ENCODE data around the gene MPHOSPH6. TPM values are rescaled to one million over a fixed set of nuclear protein-coding genes. Genes with fewer than 3 reads are reported as not detected.

MPHOSPH6 gene
- total RNA-seq, 1 experiment from 2014 or later, result 39.9 TPM

DNA sequence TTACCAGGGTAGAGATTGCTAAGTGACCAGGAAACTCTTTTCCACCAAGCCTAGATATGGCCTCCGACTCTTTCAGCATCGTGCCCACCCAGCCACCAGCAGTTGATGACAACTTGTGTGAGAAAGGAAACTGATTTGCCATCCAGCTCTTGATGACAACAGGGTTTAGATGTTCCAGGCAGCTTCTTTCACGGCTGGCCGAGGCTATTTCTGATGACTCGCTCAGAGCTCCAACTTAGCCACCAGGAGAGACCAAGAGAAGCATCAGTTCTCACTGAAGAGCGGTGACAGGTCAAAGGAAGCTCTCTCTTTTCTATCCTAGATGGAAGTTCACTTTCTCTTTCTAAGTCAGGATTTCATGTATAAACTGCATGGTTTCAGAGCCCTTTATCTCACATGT, 61.2 kb downstream of the MPHOSPH6 start:
- DNase-seq (ENCODE audit: unreplicated experiment), result no peak
- H3K4me3 Mint-ChIP-seq (ENCODE audit: unreplicated experiment), result no peak overlapping the region
- intact Hi-C loops (cut with micrococcal nuclease), result no loop called here
- TF ChIP-seq, protein P1, sequence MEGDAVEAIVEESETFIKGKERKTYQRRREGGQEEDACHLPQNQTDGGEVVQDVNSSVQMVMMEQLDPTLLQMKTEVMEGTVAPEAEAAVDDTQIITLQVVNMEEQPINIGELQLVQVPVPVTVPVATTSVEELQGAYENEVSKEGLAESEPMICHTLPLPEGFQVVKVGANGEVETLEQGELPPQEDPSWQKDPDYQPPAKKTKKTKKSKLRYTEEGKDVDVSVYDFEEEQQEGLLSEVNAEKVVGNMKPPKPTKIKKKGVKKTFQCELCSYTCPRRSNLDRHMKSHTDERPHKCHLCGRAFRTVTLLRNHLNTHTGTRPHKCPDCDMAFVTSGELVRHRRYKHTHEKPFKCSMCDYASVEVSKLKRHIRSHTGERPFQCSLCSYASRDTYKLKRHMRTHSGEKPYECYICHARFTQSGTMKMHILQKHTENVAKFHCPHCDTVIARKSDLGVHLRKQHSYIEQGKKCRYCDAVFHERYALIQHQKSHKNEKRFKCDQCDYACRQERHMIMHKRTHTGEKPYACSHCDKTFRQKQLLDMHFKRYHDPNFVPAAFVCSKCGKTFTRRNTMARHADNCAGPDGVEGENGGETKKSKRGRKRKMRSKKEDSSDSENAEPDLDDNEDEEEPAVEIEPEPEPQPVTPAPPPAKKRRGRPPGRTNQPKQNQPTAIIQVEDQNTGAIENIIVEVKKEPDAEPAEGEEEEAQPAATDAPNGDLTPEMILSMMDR (IDR thresholded peaks at IDR 0.05; ENCODE audit: unreplicated experiment), result no peak
- BruUV-seq (replicated peaks), result no TSS peak
- CTCF ChIA-PET, result interaction anchor here (0.9 kb wide), 1 partner anchor 221 kb away, joined by 3 read pairs; no protein-coding TSS in a partner anchor
- no peaks in the 10 kb centered on the region for H3K36me3 Mint-ChIP-seq (ENCODE audit: insufficient read depth, unreplicated experiment)
- POLR2A ChIA-PET, result no interaction called here
- no peak overlapping the region for H3K27ac Mint-ChIP-seq (ENCODE audit: low read depth, unreplicated experiment)
- H3K4me1 Mint-ChIP-seq (ENCODE audit: insufficient read depth, unreplicated experiment), result no peaks in the 10 kb centered on the region
- no peaks in the 10 kb centered on the region for H3K27me3 Mint-ChIP-seq (ENCODE audit: insufficient read depth, unreplicated experiment)
- H3K9me3 Mint-ChIP-seq (ENCODE audit: unreplicated experiment), result no peaks in the 10 kb centered on the region

DNA sequence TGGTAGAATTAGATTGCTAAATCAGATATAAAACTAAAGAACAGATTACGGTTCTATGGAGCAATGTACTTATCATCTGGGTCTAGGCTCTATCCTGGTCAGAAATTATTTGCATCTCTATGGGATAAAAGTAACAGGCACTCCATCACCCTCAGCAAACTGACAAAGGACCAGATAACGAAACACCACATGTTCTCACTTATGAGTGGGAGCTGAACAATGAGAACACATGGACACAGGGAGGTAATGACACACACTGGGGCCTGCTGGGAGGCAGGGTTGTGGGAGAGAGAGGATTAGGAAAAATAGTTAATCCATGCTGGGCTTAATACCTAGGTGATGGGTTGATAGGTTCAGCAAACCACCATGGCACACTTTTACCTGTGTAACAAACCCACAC, 61.9 kb downstream of the MPHOSPH6 start:
- DNase-seq (ENCODE audit: unreplicated experiment), result no peak
- H3K36me3 Mint-ChIP-seq (ENCODE audit: insufficient read depth, unreplicated experiment), result no peaks in the 10 kb centered on the region
- H3K9me3 Mint-ChIP-seq (ENCODE audit: unreplicated experiment), result no peaks in the 10 kb centered on the region
- ChIA-PET CTCF (interaction anchor here (0.8 to 0.9 kb wide), 2 partner anchors 64 to 220 kb away, joined by 3 read pairs; no protein-coding TSS in a partner anchor), POLR2A (no interaction called here)
- TF ChIP-seq, protein P1 (IDR thresholded peaks at IDR 0.05; ENCODE audit: unreplicated experiment), result no peak
- no peak overlapping the region for H3K27ac Mint-ChIP-seq (ENCODE audit: low read depth, unreplicated experiment)
- BruUV-seq (replicated peaks), result no TSS peak
- H3K27me3 Mint-ChIP-seq (ENCODE audit: insufficient read depth, unreplicated experiment), result no peaks in the 10 kb centered on the region
- no peaks in the 10 kb centered on the region for H3K4me1 Mint-ChIP-seq (ENCODE audit: insufficient read depth, unreplicated experiment)
- H3K4me3 Mint-ChIP-seq (ENCODE audit: unreplicated experiment), result no peak overlapping the region
- intact Hi-C loops (cut with micrococcal nuclease), result no loop called here

DNA sequence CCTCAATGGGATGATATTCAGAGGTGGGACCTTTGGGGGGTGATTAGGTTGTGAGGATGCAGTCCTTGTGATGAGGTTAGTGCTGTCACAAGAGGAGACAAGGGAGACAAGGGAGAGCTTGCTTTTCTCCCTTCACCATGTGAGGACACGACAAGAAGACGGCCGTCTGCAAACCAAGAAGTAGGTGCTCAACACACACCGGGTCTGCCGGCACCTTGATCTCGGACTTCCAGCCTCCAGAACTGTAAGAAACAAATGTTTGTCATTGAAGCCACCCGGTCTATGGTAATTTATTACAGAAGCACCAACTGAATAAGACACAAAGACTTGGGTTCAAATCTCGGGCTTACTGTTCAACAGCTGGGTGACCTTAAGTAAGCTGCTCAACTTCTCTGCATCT, 64.9 kb downstream of the MPHOSPH6 start:
- POLR2A ChIA-PET, result no interaction called here
- Mint-ChIP-seq H3K9me3 (ENCODE audit: unreplicated experiment) (peaks cover 2% of the 10 kb centered on the region), H3K27me3 (ENCODE audit: insufficient read depth, unreplicated experiment) (no peaks in the 10 kb centered on the region), H3K4me1 (ENCODE audit: insufficient read depth, unreplicated experiment) (no peaks in the 10 kb centered on the region), H3K36me3 (ENCODE audit: insufficient read depth, unreplicated experiment) (no peaks in the 10 kb centered on the region), H3K27ac (ENCODE audit: low read depth, unreplicated experiment) (no peak overlapping the region), H3K4me3 (ENCODE audit: unreplicated experiment) (no peak overlapping the region)
- TF ChIP-seq, protein P1 (IDR thresholded peaks at IDR 0.05; ENCODE audit: unreplicated experiment), result no peak
- intact Hi-C loops (cut with micrococcal nuclease), result no loop called here
- CTCF ChIA-PET, result no interaction called here
- DNase-seq (ENCODE audit: unreplicated experiment), result no peak
- BruUV-seq (replicated peaks), result no TSS peak

Other genes with a start within 250 kb of the MPHOSPH6 start
- 7.8 and 8.4 TPM in 2 replicates for gene SDR42E1, start 158.8 kb downstream of the MPHOSPH6 start, total RNA-seq (2022)
- gene HSD17B2, start 135.0 kb downstream of the MPHOSPH6 start, total RNA-seq (2022), result 0.93 and 2.1 TPM in 2 replicates

Data from MCF 10A (cell line).